ENCODE measurements around the gene GRK2. TPM values are rescaled to one million over a fixed set of nuclear protein-coding genes. Genes with fewer than 3 reads are reported as not detected.
A peak's percentile ranks its signal among the peaks of the same experiment; 100 is the strongest.

The GRK2 gene
- total RNA-seq, 2 donors from 2014 or later, result 379 to 422 TPM

DNA sequence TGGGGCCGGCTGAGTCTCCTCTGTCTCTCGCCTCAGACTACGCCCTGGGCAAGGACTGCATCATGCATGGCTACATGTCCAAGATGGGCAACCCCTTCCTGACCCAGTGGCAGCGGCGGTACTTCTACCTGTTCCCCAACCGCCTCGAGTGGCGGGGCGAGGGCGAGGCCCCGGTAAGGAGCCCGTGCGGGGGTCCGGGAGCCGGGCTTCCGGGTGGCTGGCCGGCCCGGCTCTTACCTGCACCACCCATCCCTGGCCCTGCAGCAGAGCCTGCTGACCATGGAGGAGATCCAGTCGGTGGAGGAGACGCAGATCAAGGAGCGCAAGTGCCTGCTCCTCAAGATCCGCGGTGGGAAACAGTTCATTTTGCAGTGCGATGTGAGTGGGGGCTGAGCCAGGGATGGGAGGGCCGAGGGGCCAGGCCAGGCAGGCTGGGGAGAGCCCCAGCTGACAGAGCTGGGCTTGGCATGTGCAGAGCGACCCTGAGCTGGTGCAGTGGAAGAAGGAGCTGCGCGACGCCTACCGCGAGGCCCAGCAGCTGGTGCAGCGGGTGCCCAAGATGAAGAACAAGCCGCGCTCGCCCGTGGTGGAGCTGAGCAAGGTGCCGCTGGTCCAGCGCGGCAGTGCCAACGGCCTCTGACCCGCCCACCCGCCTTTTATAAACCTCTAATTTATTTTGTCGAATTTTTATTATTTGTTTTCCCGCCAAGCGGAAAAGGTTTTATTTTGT, 18.7 kb downstream of the GRK2 start:
- H3K4me3 Mint-ChIP-seq, result no peak overlapping the region
- DNase-seq (peak in 1 of 2 donors; percentile 11), ATAC-seq (replicated peaks in 1 of 2) (no peak)
- no peaks in the 10 kb centered on the region for H3K27me3 Mint-ChIP-seq (ENCODE audit: low read depth)
- peaks cover 8 to 22% of the 10 kb centered on the region in 2 donors for H3K36me3 Mint-ChIP-seq (ENCODE audit: insufficient read depth in 2 of 2)
- peaks cover 50% of the 10 kb centered on the region for H3K4me1 Mint-ChIP-seq (ENCODE audit: low read depth)
- H3K9me3 Mint-ChIP-seq, result no peaks in the 10 kb centered on the region
- H3K27ac Mint-ChIP-seq, result no peak overlapping the region

DNA sequence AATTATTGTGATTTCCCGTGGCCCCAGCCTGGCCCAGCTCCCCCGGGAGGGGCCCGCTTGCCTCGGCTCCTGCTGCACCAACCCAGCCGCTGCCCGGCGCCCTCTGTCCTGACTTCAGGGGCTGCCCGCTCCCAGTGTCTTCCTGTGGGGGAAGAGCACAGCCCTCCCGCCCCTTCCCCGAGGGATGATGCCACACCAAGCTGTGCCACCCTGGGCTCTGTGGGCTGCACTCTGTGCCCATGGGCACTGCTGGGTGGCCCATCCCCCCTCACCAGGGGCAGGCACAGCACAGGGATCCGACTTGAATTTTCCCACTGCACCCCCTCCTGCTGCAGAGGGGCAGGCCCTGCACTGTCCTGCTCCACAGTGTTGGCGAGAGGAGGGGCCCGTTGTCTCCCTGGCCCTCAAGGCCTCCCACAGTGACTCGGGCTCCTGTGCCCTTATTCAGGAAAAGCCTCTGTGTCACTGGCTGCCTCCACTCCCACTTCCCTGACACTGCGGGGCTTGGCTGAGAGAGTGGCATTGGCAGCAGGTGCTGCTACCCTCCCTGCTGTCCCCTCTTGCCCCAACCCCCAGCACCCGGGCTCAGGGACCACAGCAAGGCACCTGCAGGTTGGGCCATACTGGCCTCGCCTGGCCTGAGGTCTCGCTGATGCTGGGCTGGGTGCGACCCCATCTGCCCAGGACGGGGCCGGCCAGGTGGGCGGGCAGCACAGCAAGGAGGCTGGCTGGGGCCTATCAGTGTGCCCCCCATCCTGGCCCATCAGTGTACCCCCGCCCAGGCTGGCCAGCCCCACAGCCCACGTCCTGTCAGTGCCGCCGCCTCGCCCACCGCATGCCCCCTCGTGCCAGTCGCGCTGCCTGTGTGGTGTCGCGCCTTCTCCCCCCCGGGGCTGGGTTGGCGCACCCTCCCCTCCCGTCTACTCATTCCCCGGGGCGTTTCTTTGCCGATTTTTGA, 19.5 kb downstream of the GRK2 start:
- Mint-ChIP-seq H3K27me3 (ENCODE audit: low read depth) (no peaks in the 10 kb centered on the region), H3K36me3 (ENCODE audit: insufficient read depth in 2 of 2) (peaks cover 6 to 18% of the 10 kb centered on the region in 2 donors), H3K27ac (peak overlapping the region; percentile 88), H3K9me3 (no peaks in the 10 kb centered on the region), H3K4me1 (ENCODE audit: low read depth) (peaks cover 55% of the 10 kb centered on the region), H3K4me3 (peak overlapping the region; percentile 74 to 83)
- DNase-seq (no peak), ATAC-seq (replicated peaks in 1 of 2) (no peak)

DNA sequence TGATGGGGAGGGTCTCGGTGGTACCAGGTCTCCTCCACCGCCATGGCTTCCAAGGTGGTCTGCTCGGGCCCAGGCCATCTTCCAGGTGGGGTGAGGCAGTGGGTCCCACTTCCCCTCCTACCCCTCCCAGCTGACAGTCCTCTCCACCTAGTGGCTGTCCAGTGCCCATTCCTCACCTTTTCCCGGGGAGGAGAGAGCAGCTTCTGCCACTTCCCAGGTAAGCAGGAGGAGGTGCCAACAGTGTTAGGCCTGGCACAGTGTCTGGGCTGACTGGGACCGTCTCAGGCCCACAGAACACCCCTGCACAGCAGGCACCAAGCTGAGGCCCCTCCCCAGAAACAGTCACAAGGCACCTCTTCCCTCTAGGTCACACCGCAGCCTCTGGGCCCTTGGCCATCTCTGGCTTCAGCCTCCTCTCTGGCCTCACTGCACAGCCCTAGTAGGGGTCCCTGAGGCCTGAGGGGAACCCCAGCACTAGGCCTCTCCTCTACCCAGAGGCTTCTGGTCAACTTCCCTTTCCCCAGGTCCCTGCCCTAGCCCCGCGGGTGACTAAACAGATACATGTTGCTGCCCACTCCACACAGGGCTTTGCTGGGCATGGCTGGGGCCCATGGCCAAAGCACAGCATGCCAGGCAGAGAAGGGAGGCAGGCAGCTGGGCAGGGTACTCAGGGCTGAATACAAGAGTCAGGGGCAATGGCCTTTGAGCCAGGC, 20.5 kb downstream of the GRK2 start:
- H3K36me3 Mint-ChIP-seq (ENCODE audit: insufficient read depth in 2 of 2), result peaks cover 6 to 19% of the 10 kb centered on the region in 2 donors
- no peaks in the 10 kb centered on the region for H3K9me3 Mint-ChIP-seq
- peaks cover 63% of the 10 kb centered on the region for H3K4me1 Mint-ChIP-seq (ENCODE audit: low read depth)

DNA sequence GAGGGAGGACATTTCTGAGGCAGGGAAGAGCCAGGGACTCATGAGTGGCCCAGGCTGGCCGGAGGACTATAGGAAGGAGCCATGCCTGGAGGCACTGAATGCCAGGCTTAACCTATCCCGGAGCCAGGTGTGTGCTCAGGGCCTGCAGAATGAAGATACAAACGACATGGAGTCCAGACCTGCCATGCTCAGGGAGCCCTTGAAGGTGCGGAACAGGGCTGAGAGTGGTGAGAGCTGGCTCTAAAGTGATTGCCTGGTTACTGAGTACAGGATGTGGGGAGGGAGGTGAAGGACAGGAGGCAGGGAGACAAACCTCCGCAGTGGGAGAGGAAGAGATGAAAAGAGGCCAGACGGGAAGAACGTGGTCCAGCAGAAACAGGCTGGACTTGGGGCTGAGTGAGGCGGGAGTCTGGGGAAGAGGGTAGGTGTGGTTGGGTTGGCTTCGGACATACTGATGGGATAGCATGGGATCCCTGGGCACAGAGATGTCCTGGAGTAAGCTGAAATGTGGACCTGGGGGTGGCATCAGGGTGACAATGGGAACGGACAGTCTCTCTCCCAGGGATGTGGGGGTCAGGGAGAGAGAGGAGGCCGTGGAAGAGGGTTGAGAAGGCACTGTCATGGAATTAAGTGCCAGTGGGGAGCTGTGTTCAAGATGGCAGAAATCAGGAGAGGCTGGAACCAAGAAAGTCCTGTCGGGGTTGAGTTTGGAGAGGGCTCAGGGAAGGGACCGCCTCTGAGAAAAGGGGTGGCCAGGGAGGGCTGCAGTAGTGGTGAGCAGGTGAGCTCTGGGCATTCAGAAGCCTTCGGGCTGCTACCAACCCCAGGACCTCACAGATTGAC, 21.3 kb downstream of the GRK2 start:
- H3K9me3 Mint-ChIP-seq, result no peaks in the 10 kb centered on the region
- H3K36me3 Mint-ChIP-seq (ENCODE audit: insufficient read depth in 2 of 2), result peaks cover 4 to 18% of the 10 kb centered on the region in 2 donors
- H3K27ac Mint-ChIP-seq, result peak overlapping the region; percentile 88
- DNase-seq (peak in 1 of 2 donors; percentile 44), ATAC-seq (replicated peaks in 1 of 2) (peak in 1 of 2 donors; percentile 16)
- no peaks in the 10 kb centered on the region for H3K27me3 Mint-ChIP-seq (ENCODE audit: low read depth)
- peaks cover 68% of the 10 kb centered on the region for H3K4me1 Mint-ChIP-seq (ENCODE audit: low read depth)
- H3K4me3 Mint-ChIP-seq, result peak overlapping the region; percentile 74 to 83

More for the DNA sequence above, 20.5 kb downstream of the GRK2 start:
- DNase-seq (peak in 1 of 2 donors; percentile 49), ATAC-seq (replicated peaks in 1 of 2) (no peak)
- Mint-ChIP-seq H3K27me3 (ENCODE audit: low read depth) (no peaks in the 10 kb centered on the region), H3K27ac (peak overlapping the region; percentile 88), H3K4me3 (peak overlapping the region; percentile 74 to 83)

DNA sequence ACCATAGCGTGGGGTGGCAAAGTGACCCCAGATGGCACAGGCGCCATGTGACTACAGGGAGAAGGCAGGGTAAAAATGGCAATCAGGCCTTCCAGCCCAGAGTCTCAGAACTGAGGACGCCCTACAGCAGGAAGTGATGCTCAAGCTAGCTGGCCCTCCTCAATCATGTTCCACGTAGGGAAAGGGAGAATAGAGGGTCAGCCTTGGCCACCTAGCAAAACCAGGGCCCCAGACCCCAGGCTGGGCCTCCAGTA, 21.9 kb downstream of the GRK2 start:
- Mint-ChIP-seq H3K9me3 (no peaks in the 10 kb centered on the region), H3K27ac (peak overlapping the region; percentile 88), H3K36me3 (ENCODE audit: insufficient read depth in 2 of 2) (peaks cover 3 to 22% of the 10 kb centered on the region in 2 donors), H3K4me3 (peak overlapping the region; percentile 74 to 83), H3K4me1 (ENCODE audit: low read depth) (peaks cover 74% of the 10 kb centered on the region), H3K27me3 (ENCODE audit: low read depth) (no peaks in the 10 kb centered on the region)
- no peak for ATAC-seq (replicated peaks in 1 of 2)
- no peak for DNase-seq

DNA sequence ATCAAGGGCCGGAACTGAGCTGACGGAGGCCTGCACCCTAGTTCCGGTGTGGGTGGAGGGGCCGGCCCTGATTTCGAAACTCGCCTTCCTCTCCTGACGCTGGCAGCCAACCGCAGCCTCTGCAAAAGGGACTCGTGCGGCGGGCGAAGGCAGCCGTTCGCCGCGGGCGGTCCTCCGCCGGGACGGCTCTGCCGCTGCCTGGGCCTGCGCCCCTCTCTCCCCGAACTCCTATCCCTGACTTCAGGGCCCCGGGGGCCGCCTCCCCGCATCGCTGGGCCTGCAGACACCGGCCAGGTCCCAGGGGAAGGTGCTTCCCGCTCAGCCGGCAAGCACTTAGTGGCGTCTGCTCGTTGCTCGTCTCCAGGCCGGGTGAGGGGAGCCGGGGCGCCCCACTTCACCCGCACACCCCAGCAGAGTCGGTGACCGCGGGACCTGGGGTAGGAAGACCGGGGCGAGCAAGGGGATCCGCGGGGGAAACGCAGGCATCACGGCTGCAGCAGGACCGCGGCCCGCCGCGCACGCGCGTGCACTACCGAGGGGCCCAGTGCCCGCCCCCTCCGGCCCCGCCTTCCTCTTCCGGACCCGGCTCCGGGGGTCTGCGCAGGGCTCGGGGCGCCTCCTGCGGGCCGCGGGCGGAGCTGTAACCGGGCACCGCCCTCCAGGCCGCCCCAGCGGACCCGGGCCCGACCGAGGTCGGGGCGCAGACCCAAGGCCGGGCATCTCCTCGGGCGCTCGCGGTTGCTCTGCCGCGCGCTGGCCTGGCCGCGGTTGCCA, 22.4 kb downstream of the GRK2 start:
- no peaks in the 10 kb centered on the region for H3K27me3 Mint-ChIP-seq (ENCODE audit: low read depth)

DNA sequence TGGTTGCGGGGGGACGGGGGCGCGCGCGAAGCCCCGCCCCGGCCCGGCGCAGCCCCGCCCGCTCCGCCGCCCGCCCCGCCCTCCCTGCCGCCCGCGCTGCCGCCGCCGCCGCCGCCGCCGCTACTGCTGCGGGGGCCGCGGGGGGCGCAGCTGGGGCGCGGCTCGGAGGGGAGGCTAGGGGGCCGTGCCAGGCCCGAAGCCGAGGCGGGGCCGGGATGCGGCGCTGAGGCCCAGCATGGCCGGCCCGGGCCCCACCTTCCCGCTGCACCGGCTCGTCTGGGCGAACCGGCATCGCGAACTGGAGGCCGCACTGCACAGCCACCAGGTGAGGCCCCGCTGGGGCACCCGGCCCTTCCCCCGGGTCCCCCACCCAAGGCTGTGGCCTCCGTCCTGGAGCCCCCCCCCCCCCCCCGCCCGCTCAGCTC, 23.0 kb downstream of the GRK2 start, which contains the start of gene ANKRD13D:
TSS of gene ANKRD13D (plus strand) at position 78 of the 425 bp plus-strand sequence. CDS start at position 236, 158 bp downstream.
- Mint-ChIP-seq H3K27me3 (ENCODE audit: low read depth) (no peaks in the 10 kb centered on the region), H3K4me1 (ENCODE audit: low read depth) (peaks cover 76% of the 10 kb centered on the region), H3K36me3 (ENCODE audit: insufficient read depth in 2 of 2) (peaks cover 3 to 26% of the 10 kb centered on the region in 2 donors), H3K9me3 (no peaks in the 10 kb centered on the region), H3K27ac (peak within 1 kb of the TSS; percentile 93), H3K4me3 (peak within 1 kb of the TSS; percentile 96)
- DNase-seq, result no peak
- no peak for ATAC-seq (replicated peaks in 1 of 2)

More for the DNA sequence above, 22.4 kb downstream of the GRK2 start:
- peak; percentile 94 for DNase-seq
- Mint-ChIP-seq H3K4me3 (peak overlapping the region; percentile 74 to 83), H3K9me3 (no peaks in the 10 kb centered on the region), H3K4me1 (ENCODE audit: low read depth) (peaks cover 76% of the 10 kb centered on the region), H3K36me3 (ENCODE audit: insufficient read depth in 2 of 2) (peaks cover 3 to 23% of the 10 kb centered on the region in 2 donors), H3K27ac (peak overlapping the region; percentile 88)
- ATAC-seq (replicated peaks in 1 of 2), result peak; percentile 72 to 78

DNA sequence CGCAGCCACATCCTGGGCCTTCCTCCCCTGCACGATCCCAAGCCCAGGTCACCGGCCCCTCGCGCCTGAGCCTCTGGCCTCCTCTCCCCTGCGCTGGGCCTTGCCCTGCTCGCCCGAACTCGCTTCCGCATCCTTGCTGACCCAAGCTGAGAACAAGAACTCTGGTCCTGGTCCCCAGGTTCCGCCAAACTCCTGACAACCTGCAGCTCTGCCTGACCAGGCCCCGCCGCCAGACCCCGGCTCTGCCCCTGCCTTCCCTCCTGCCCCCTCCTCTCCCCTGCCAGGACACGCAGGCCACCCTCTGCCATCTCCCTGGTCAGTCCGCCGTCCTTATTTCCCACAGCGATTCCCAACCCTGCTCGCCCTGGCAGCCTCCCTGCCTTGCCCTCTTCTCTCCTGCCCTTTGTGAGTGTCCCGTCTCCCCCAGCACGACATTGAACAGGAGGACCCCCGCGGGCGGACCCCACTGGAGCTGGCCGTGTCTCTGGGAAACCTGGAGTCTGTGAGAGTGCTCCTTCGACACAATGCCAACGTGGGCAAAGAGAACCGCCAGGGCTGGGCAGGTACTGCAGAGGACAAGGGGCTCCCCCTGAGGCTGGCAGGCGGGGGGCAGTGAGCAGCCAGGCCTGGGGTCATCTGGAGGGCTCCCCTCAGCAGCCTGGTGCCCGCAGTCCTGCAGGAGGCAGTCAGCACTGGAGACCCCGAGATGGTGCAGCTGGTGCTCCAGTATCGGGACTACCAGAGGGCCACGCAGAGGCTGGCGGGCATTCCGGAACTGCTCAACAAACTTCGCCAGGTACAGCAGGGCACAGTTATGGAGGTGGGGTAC, 23.6 kb downstream of the GRK2 start:
- Mint-ChIP-seq H3K4me1 (ENCODE audit: low read depth) (peaks cover 73% of the 10 kb centered on the region), H3K27me3 (ENCODE audit: low read depth) (no peaks in the 10 kb centered on the region), H3K9me3 (no peaks in the 10 kb centered on the region), H3K4me3 (peak overlapping the region; percentile 96), H3K27ac (peak overlapping the region; percentile 93), H3K36me3 (ENCODE audit: insufficient read depth in 2 of 2) (peaks cover 3 to 30% of the 10 kb centered on the region in 2 donors)
- ATAC-seq (replicated peaks in 1 of 2), result peak in 1 of 2 donors; percentile 0
- peak in 1 of 2 donors; percentile 41 for DNase-seq

DNA sequence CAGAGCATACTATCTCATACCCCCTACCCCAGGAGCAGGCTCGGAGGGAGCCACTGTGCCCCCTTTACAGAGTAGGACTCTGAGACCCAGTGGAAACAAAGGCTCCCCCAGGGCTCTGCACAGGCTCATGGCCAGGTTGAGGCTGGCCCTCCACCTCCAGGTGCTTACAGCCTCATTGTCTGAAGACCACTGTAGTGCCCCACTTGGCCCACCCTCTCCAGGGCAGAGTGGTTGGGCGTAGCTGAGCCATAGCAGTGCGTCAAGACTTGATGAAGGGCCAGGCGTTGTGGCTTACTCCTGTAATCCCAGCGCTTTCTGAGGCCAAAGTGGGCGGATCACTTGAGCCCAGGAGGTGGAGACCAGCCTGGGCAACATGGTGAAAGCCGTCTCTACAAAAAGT, 24.5 kb downstream of the GRK2 start:
- H3K9me3 Mint-ChIP-seq, result no peaks in the 10 kb centered on the region
- ATAC-seq (replicated peaks in 1 of 2) (no peak), DNase-seq (no peak)
- peaks cover 64% of the 10 kb centered on the region for H3K4me1 Mint-ChIP-seq (ENCODE audit: low read depth)
- H3K27ac Mint-ChIP-seq, result peak overlapping the region; percentile 38
- H3K4me3 Mint-ChIP-seq, result peak overlapping the region; percentile 96
- no peaks in the 10 kb centered on the region for H3K27me3 Mint-ChIP-seq (ENCODE audit: low read depth)
- H3K36me3 Mint-ChIP-seq (ENCODE audit: insufficient read depth in 2 of 2), result peaks cover 3 to 40% of the 10 kb centered on the region in 2 donors

DNA sequence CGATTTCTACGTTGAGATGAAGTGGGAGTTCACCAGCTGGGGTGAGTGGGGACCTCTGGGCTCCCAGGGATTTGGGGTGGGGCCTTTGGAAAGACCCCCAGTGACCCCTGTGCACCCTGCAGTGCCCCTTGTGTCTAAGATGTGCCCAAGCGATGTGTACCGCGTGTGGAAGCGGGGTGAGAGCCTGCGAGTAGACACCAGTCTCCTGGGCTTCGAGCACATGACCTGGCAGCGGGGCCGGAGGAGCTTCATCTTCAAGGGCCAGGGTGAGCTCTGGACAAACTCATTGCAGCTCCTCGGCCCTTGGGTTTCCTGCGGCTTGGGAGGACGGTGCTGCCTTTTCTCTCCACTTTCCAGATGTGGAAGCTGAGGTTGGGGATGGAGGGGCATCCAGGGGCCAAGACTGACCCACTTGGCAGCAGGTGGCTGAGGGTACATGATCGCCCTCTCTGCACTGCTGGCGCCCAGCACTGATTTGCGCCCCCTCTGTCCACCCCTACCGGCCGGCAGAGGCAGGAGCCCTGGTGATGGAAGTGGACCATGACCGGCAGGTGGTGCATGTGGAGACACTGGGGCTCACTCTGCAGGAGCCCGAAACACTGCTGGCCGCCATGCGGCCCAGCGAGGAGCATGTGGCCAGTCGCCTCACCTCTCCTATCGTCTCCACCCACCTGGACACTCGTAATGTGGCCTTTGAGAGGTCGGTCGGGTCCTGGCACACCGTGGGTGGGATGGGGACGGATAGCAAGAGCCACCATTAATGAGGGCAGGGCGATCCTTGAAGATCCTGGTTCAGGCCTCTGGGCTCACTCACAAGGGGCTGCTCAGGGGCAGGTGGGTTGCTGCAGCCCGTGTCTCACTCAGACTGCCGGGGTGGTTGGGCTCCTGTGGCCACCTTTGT, 25.5 kb downstream of the GRK2 start:
- Mint-ChIP-seq H3K36me3 (ENCODE audit: insufficient read depth in 2 of 2) (peaks cover 10 to 46% of the 10 kb centered on the region in 2 donors), H3K27ac (no peak overlapping the region), H3K27me3 (ENCODE audit: low read depth) (no peaks in the 10 kb centered on the region), H3K4me3 (peak overlapping the region in 1 of 2 donors; percentile 25), H3K9me3 (peaks cover 3% of the 10 kb centered on the region in 2 donors), H3K4me1 (ENCODE audit: low read depth) (peaks cover 66% of the 10 kb centered on the region)
- no peak for ATAC-seq (replicated peaks in 1 of 2)
- no peak for DNase-seq

Data from activated T-cell treated with anti-CD3 and anti-CD28 coated beads, Interleukin-2, amount 50 U/mL, for 72 hours (primary cell).